Suprapubic skin (tissue), 4 donors: ENCODE measurements around the gene TSPAN32. TPM values are rescaled to one million over a fixed set of nuclear protein-coding genes. Genes with fewer than 3 reads are reported as not detected.
"Not testable (repeated sequence)": the region's sequence is repeated elsewhere in the genome, so short reads cannot be mapped to it uniquely, and the experiment has no call there.

ENCODE experiments used
- DNase-seq, 2 donors: peaks; one replicate each; pipeline ENCODE4 v3.0.0-alpha.2; 2019; ENCODE audit warnings: low spot score in 2 of 2
- H3K27ac ChIP-seq: fragments of 200-600 bp; sonication (generic); one replicate; pipeline ENCODE4 v1.5.1; 2019
- H3K27me3 ChIP-seq: fragments of 200-600 bp; sonication (generic); one replicate; pipeline ENCODE4 v1.5.1; 2019
- H3K36me3 ChIP-seq: fragments of 200-600 bp; sonication (generic); one replicate; pipeline ENCODE4 v1.5.1; 2019
- H3K4me1 ChIP-seq: fragments of 200-600 bp; sonication (generic); one replicate; pipeline ENCODE4 v1.5.1; 2019
- H3K4me3 ChIP-seq: fragments of 200-600 bp; sonication (generic); one replicate; pipeline ENCODE4 v1.5.1; 2019; ENCODE audit warnings: mild to moderate bottlenecking
- H3K9me3 ChIP-seq: fragments of 200-600 bp; sonication (generic); one replicate; pipeline ENCODE4 v1.5.1; 2019
- CTCF ChIP-seq, 2 donors: fragments of 200-600 bp in 1 of 2; fragments of 450-650 bp in 1 of 2; sonication (generic) in 1 of 2; IDR thresholded peaks; one replicate each; pipeline ENCODE4 v1.5.1; 2016 to 2019; ENCODE audit warnings: antibody characterized with exemption in 2 of 2, mild to moderate bottlenecking in 1 of 2, moderate library complexity in 1 of 2
- EP300 ChIP-seq: sonication (generic); formaldehyde crosslinking; IDR thresholded peaks from one replicate; pipeline ENCODE4 v1.6.1; 2017; ENCODE audit warnings: antibody characterized with exemption
- POLR2A ChIP-seq, 2 donors: fragments of 450-650 bp; IDR thresholded peaks; one replicate each; pipeline ENCODE4 v1.6.1; 2017; ENCODE audit warnings: antibody characterized with exemption in 2 of 2, mild to moderate bottlenecking in 2 of 2, moderate library complexity in 2 of 2
- POLR2AphosphoS5 ChIP-seq, 3 donors: sonication (generic); formaldehyde crosslinking; IDR thresholded peaks; one replicate each; pipeline ENCODE4 v1.6.1; 2017; ENCODE audit warnings: antibody characterized with exemption in 3 of 3
- WGBS: methylation state at CpG from one replicate; pipeline ENCODE4 v1.1.5; 2018; 5-methylcytosine and 5-hydroxymethylcytosine counted together
- total RNA-seq, 4 donors: library from RNA; depleted of rRNA; stranded (reverse); fragments of >200 nt; gene quantifications; one replicate each; pipeline ENCODE4 v1.1.0, GENCODE V29; 2016

The TSPAN32 gene
- total RNA-seq, 4 donors from 2014 or later = 0.26 to 4.3 TPM; not detected in 2

DNA sequence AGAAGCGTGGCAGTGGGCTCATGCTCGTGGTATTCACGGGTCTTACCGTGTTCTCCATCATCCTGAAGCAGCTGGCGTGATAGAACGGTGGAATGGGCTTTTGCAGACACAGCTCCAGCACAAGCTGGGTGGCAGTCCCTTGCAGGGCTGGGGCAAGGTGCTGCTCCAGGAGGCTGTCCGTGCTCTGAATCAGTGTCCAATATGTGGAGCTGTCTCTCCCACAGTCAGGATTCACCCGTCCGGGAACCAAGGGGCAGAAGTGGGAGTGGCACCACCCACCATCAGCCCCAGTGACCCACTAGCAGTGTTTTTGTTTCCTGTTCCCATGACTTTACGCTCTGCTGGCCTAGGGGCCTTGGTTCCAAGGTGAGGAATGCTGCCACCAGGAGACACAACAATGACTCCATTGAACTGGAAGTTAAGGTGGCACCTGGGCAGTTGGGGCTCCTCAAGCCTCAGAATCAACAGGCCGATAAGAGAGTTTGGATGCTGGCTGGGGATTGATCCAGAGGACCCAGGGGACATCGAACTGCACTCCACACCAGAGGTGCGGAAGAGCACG is 58.3 kb downstream of the TSPAN32 start:
- DNase-seq = no peak
- H3K9me3 ChIP-seq = no peaks in the 10 kb centered on the region
- H3K27me3 ChIP-seq = no peaks in the 10 kb centered on the region
- TF ChIP-seq CTCF (IDR thresholded peaks at IDR 0.05) (no peak), POLR2AphosphoS5 (IDR thresholded peaks at IDR 0.05) (no peak), POLR2A (IDR thresholded peaks at IDR 0.05) (no peak), EP300 (no peak)
- no peak overlapping the region for H3K4me3 ChIP-seq
- H3K4me1 ChIP-seq = no peaks in the 10 kb centered on the region
- H3K27ac ChIP-seq = no peak overlapping the region
- WGBS = 89% methylated on average over 14 of the region's 14 CpGs
- H3K36me3 ChIP-seq = no peaks in the 10 kb centered on the region

GRCh38 chr11:2361565-2361964 is 59.8 kb downstream of the TSPAN32 start:
- H3K27ac ChIP-seq = no peak overlapping the region
- H3K9me3 ChIP-seq = no peaks in the 10 kb centered on the region
- H3K27me3 ChIP-seq = no peaks in the 10 kb centered on the region
- no peak for TF ChIP-seq POLR2AphosphoS5 (IDR thresholded peaks at IDR 0.05)
- no peak for TF ChIP-seq POLR2A (IDR thresholded peaks at IDR 0.05)
- H3K36me3 ChIP-seq = no peaks in the 10 kb centered on the region
- WGBS = 83% methylated on average over 9 of the region's 9 CpGs
- DNase-seq = no peak
- H3K4me3 ChIP-seq = no peak overlapping the region
- no peaks in the 10 kb centered on the region for H3K4me1 ChIP-seq

- H3K27ac ChIP-seq = no peak overlapping the region
- 92% methylated on average over 7 of the region's 7 CpGs for WGBS
- H3K4me1 ChIP-seq = no peaks in the 10 kb centered on the region
- TF ChIP-seq CTCF (IDR thresholded peaks at IDR 0.05) (no peak), EP300 (no peak), POLR2AphosphoS5 (IDR thresholded peaks at IDR 0.05) (no peak), POLR2A (IDR thresholded peaks at IDR 0.05) (no peak)
- no peaks in the 10 kb centered on the region for H3K9me3 ChIP-seq
- H3K4me3 ChIP-seq = no peak overlapping the region
- no peak for DNase-seq
- H3K27me3 ChIP-seq = no peaks in the 10 kb centered on the region
- H3K36me3 ChIP-seq = no peaks in the 10 kb centered on the region
Measured at GRCh38 chr11:2362414-2362813, 60.6 kb downstream of the TSPAN32 start.

GRCh38 chr11:2363130-2363529 is 61.3 kb downstream of the TSPAN32 start:
- DNase-seq = peak in 1 of 2 donors; percentile 62
- H3K36me3 ChIP-seq = no peaks in the 10 kb centered on the region
- no peak overlapping the region for H3K4me3 ChIP-seq
- H3K9me3 ChIP-seq = no peaks in the 10 kb centered on the region
- WGBS = 96% methylated on average over 10 of the region's 10 CpGs
- no peak overlapping the region for H3K27ac ChIP-seq
- TF ChIP-seq POLR2A (IDR thresholded peaks at IDR 0.05) (no peak), POLR2AphosphoS5 (IDR thresholded peaks at IDR 0.05) (no peak), EP300 (no peak), CTCF (IDR thresholded peaks at IDR 0.05) (no peak)
- no peaks in the 10 kb centered on the region for H3K27me3 ChIP-seq
- H3K4me1 ChIP-seq = no peaks in the 10 kb centered on the region

DNA sequence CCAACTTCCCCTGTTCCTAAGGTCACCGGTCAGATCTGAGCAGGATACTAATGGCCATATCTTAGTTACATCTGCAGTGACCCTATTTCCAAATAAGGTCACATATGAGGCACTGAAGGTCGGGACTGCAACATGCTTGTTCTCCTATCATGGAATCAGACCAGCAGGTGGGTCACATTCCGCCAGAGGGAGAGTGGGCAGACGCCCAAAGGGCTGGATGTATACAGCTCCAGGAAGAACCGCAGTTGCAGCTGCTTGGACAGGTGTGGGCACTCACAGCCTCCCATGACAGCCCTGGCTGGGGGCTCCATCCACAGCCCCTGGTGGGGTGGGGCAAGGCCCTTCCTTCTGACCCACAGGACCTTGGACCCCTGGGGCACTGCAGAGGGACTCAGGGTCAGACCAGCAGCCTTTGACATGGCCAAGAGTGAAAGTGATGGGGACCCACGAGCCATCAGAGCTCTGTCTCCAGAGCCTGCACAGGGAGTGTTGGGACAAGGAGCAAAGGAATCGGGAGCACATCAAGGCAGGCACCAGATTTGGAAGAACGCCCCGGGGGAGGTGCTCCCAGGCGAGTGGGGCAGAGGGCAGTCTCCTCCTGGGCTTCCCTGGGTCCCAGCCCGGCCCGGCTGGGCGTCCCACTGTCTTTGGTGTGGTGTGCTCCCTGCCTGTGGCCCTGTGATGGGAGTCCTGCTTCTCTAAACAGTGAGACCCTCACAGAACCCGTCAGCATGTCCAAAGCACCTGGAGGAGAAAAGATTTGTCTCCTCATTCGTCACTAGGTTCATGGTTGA is 62.0 kb downstream of the TSPAN32 start:
- Histone ChIP-seq H3K36me3 (no peaks in the 10 kb centered on the region), H3K27me3 (no peaks in the 10 kb centered on the region), H3K4me1 (no peaks in the 10 kb centered on the region), H3K9me3 (no peaks in the 10 kb centered on the region), H3K4me3 (no peak overlapping the region), H3K27ac (no peak overlapping the region)
- 99% methylated on average over 8 of the region's 15 CpGs for WGBS
- no peak for TF ChIP-seq EP300
- no peak for TF ChIP-seq CTCF (IDR thresholded peaks at IDR 0.05)
- TF ChIP-seq POLR2A (IDR thresholded peaks at IDR 0.05) = no peak
- no peak for TF ChIP-seq POLR2AphosphoS5 (IDR thresholded peaks at IDR 0.05)
- no peak for DNase-seq

DNA sequence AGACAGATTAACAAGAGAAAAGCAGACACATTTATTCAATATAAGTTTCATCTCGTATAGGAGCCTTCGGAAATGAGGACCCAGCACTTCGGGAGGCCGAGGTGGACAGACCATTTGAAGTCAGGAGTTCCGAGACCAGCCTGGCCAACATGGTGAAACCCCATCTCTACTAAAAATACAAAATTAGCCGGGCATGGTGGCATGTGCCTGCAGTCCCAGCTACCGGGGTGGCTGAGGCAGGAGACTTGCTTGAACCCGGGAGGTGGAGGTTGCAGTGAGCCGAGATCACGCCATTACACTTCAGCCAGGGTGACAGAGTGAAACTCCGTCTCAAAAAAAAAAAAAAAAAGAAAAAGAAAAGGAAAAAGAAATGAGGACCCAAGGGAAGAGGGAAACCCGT is 62.6 kb downstream of the TSPAN32 start:
- H3K27me3 ChIP-seq, H3K36me3 ChIP-seq, H3K4me3 ChIP-seq, DNase-seq, H3K27ac ChIP-seq, H3K4me1 ChIP-seq, H3K9me3 ChIP-seq: not testable (repeated sequence)
- WGBS = 96% methylated on average over 12 of the region's 12 CpGs
